ENCODE data around the gene REM1. TPM values are rescaled to one million over a fixed set of nuclear protein-coding genes. Genes with fewer than 3 reads are reported as not detected.

The REM1 gene
- total RNA-seq, 1 donor from 2014 or later, result not detected

GRCh38 chr20:31514154-31515071 is 39.3 kb downstream of the REM1 start, which contains the start of gene HM13:
Gene HM13, plus strand, starts transcription at chr20:31514442. Its CDS starts 110 bp downstream, at chr20:31514552.
- Mint-ChIP-seq H3K4me3 (ENCODE audit: unreplicated experiment) (peak within 1 kb of the TSS; percentile 65), H3K4me1 (ENCODE audit: low read depth) (peaks cover 10% of the 10 kb centered on the region), H3K27me3 (ENCODE audit: low read depth) (no peaks in the 10 kb centered on the region), H3K9me3 (ENCODE audit: low read depth) (no peaks in the 10 kb centered on the region), H3K36me3 (ENCODE audit: low read depth) (peaks cover 3% of the 10 kb centered on the region), H3K27ac (ENCODE audit: unreplicated experiment) (peak within 1 kb of the TSS; percentile 17)
- DNase-seq (ENCODE audit: low spot score), result peak; percentile 96
- peak; percentile 100 for TF ChIP-seq CTCF (IDR thresholded peaks at IDR 0.05)

GRCh38 chr20:31515072-31515774 is 40.1 kb downstream of the REM1 start:
- peaks cover 15% of the 10 kb centered on the region for H3K4me1 Mint-ChIP-seq (ENCODE audit: low read depth)
- no peak for TF ChIP-seq CTCF (IDR thresholded peaks at IDR 0.05)

GRCh38 chr20:31515775-31516107 is 40.7 kb downstream of the REM1 start:
- H3K4me3 Mint-ChIP-seq (ENCODE audit: unreplicated experiment), result no peak overlapping the region
- no peak for TF ChIP-seq CTCF (IDR thresholded peaks at IDR 0.05)

More at GRCh38 chr20:31515072-31515774, 40.1 kb downstream of the REM1 start:
- H3K4me3 Mint-ChIP-seq (ENCODE audit: unreplicated experiment), result no peak overlapping the region
- no peaks in the 10 kb centered on the region for H3K9me3 Mint-ChIP-seq (ENCODE audit: low read depth)
- no peak overlapping the region for H3K27ac Mint-ChIP-seq (ENCODE audit: unreplicated experiment)
- H3K27me3 Mint-ChIP-seq (ENCODE audit: low read depth), result no peaks in the 10 kb centered on the region
- no peak for DNase-seq (ENCODE audit: low spot score)
- peaks cover 4% of the 10 kb centered on the region for H3K36me3 Mint-ChIP-seq (ENCODE audit: low read depth)

GRCh38 chr20:31516166-31516565 is 41.1 kb downstream of the REM1 start:
- no peaks in the 10 kb centered on the region for H3K9me3 Mint-ChIP-seq (ENCODE audit: low read depth)
- no peak for DNase-seq (ENCODE audit: low spot score)
- no peak overlapping the region for H3K27ac Mint-ChIP-seq (ENCODE audit: unreplicated experiment)
- no peak for TF ChIP-seq CTCF (IDR thresholded peaks at IDR 0.05)
- no peaks in the 10 kb centered on the region for H3K27me3 Mint-ChIP-seq (ENCODE audit: low read depth)
- H3K36me3 Mint-ChIP-seq (ENCODE audit: low read depth), result peaks cover 7% of the 10 kb centered on the region
- H3K4me1 Mint-ChIP-seq (ENCODE audit: low read depth), result peaks cover 23% of the 10 kb centered on the region
- no peak overlapping the region for H3K4me3 Mint-ChIP-seq (ENCODE audit: unreplicated experiment)

More at GRCh38 chr20:31515775-31516107, 40.7 kb downstream of the REM1 start:
- Mint-ChIP-seq H3K27ac (ENCODE audit: unreplicated experiment) (no peak overlapping the region), H3K36me3 (ENCODE audit: low read depth) (peaks cover 6% of the 10 kb centered on the region), H3K4me1 (ENCODE audit: low read depth) (peaks cover 20% of the 10 kb centered on the region), H3K27me3 (ENCODE audit: low read depth) (no peaks in the 10 kb centered on the region), H3K9me3 (ENCODE audit: low read depth) (no peaks in the 10 kb centered on the region)
- no peak for DNase-seq (ENCODE audit: low spot score)

GRCh38 chr20:31516651-31517050 is 41.6 kb downstream of the REM1 start:
- no peak for DNase-seq (ENCODE audit: low spot score)
- H3K4me3 Mint-ChIP-seq (ENCODE audit: unreplicated experiment), result no peak overlapping the region
- H3K4me1 Mint-ChIP-seq (ENCODE audit: low read depth), result peaks cover 26% of the 10 kb centered on the region
- H3K9me3 Mint-ChIP-seq (ENCODE audit: low read depth), result no peaks in the 10 kb centered on the region
- H3K27ac Mint-ChIP-seq (ENCODE audit: unreplicated experiment), result no peak overlapping the region
- TF ChIP-seq CTCF (IDR thresholded peaks at IDR 0.05), result no peak
- no peaks in the 10 kb centered on the region for H3K27me3 Mint-ChIP-seq (ENCODE audit: low read depth)
- peaks cover 8% of the 10 kb centered on the region for H3K36me3 Mint-ChIP-seq (ENCODE audit: low read depth)

Measured in chondrocyte (in vitro differentiated cells).